ENCODE measurements around the gene ADPRS. TPM values are rescaled to one million over a fixed set of nuclear protein-coding genes. Genes with fewer than 3 reads are reported as not detected.

The ADPRS gene
- total and polyA plus RNA-seq, 2 donors (not counting 3 experiments of a cell fraction or from before 2014, with no cell fraction given), result 32.9 to 48.1 TPM

- no peak overlapping the region for H3K4me3 ChIP-seq (replicated peaks in 1 of 3; ENCODE audit: insufficient read depth in 1 of 3, low read depth in 1 of 3, low read length in 3 of 3)
- ChIA-PET CTCF (no interaction called here), POLR2A (no interaction called here)
- H3K27me3 ChIP-seq (ENCODE audit: control insufficient read depth in 2 of 2, insufficient read depth in 2 of 2, low read length in 2 of 2), result no peaks in the 10 kb centered on the region
- H3K9ac ChIP-seq (replicated peaks; ENCODE audit: extremely low read depth, insufficient read depth, low read length), result no peak overlapping the region
- no peak overlapping the region for H2AFZ ChIP-seq (ENCODE audit: low read depth, low read length)
- no peaks in the 10 kb centered on the region for H4K20me1 ChIP-seq (replicated peaks; ENCODE audit: control insufficient read depth, extremely low read depth, insufficient read depth, low read length)
- no peaks in the 10 kb centered on the region for H3K9me1 ChIP-seq (replicated peaks; ENCODE audit: control insufficient read depth, extremely low read depth, insufficient read depth, low read length)
- no peaks in the 10 kb centered on the region for H3K4me1 ChIP-seq (ENCODE audit: control insufficient read depth, extremely low read depth, insufficient read depth, low read length)
- no peak overlapping the region for H3K27ac ChIP-seq (ENCODE audit: insufficient read depth, low read depth, low read length)
- H3K4me2 ChIP-seq (ENCODE audit: insufficient read depth, low read length), result no peak overlapping the region
- dilution Hi-C loops (cut with MboI; ENCODE audit: extremely low pct_ligation_motif_present, low sequenced_read_pairs), result no loop called here
- FAIRE-seq, result no peak
- BruUV-seq (replicated peaks), result no TSS peak
- TF ChIP-seq POLR2A (IDR thresholded peaks at IDR 0.05; ENCODE audit: low read depth, low read length) (no peak), MAX (IDR thresholded peaks at IDR 0.05; ENCODE audit: insufficient read depth, insufficient read length) (no peak), POLR2AphosphoS5 (IDR thresholded peaks at IDR 0.05; ENCODE audit: insufficient read depth, low read depth, low read length) (no peak), FOS (IDR thresholded peaks at IDR 0.05; ENCODE audit: borderline replicate concordance, insufficient read depth, low read length) (no peak), JUN (IDR thresholded peaks at IDR 0.05; ENCODE audit: borderline replicate concordance, insufficient read depth, insufficient read length, low read depth) (no peak), MYC (IDR thresholded peaks at IDR 0.05; ENCODE audit: low read depth, low read length) (no peak), EZH2 (IDR thresholded peaks at IDR 0.05; ENCODE audit: borderline replicate concordance, low read depth, low read length, severe bottlenecking) (no peak), GATA2 (IDR thresholded peaks at IDR 0.05; ENCODE audit: insufficient read depth, insufficient read length, low read depth, low read length) (no peak)
- TF ChIP-seq, protein P1, sequence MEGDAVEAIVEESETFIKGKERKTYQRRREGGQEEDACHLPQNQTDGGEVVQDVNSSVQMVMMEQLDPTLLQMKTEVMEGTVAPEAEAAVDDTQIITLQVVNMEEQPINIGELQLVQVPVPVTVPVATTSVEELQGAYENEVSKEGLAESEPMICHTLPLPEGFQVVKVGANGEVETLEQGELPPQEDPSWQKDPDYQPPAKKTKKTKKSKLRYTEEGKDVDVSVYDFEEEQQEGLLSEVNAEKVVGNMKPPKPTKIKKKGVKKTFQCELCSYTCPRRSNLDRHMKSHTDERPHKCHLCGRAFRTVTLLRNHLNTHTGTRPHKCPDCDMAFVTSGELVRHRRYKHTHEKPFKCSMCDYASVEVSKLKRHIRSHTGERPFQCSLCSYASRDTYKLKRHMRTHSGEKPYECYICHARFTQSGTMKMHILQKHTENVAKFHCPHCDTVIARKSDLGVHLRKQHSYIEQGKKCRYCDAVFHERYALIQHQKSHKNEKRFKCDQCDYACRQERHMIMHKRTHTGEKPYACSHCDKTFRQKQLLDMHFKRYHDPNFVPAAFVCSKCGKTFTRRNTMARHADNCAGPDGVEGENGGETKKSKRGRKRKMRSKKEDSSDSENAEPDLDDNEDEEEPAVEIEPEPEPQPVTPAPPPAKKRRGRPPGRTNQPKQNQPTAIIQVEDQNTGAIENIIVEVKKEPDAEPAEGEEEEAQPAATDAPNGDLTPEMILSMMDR (IDR thresholded peaks at IDR 0.05; ENCODE audit: extremely low read depth in 1 of 2, insufficient read depth in 1 of 2, low read depth in 1 of 2, low read length in 2 of 2), result no peak
- intact Hi-C loops (cut with micrococcal nuclease), result no loop called here
- no peaks in the 10 kb centered on the region for H3K9me3 ChIP-seq (replicated peaks; ENCODE audit: control insufficient read depth, insufficient read depth, low read length)
- peaks cover 2 to 5% of the 10 kb centered on the region in 2 experiments for H3K36me3 ChIP-seq (ENCODE audit: control insufficient read depth in 2 of 2, extremely low read depth in 1 of 2, insufficient read depth in 2 of 2, low read length in 2 of 2)
- DNase-seq (ENCODE audit: low read depth, low spot score), result no peak
- no peaks in the 10 kb centered on the region for H3K79me2 ChIP-seq (ENCODE audit: control insufficient read depth, insufficient read depth, low read length)
Measured at GRCh38 chr1:36051821-36052220, 36.9 kb upstream of the ADPRS start.

Data from endothelial cell of umbilical vein (primary cell).